ENCODE data around the gene PRXL2B.

DNA sequence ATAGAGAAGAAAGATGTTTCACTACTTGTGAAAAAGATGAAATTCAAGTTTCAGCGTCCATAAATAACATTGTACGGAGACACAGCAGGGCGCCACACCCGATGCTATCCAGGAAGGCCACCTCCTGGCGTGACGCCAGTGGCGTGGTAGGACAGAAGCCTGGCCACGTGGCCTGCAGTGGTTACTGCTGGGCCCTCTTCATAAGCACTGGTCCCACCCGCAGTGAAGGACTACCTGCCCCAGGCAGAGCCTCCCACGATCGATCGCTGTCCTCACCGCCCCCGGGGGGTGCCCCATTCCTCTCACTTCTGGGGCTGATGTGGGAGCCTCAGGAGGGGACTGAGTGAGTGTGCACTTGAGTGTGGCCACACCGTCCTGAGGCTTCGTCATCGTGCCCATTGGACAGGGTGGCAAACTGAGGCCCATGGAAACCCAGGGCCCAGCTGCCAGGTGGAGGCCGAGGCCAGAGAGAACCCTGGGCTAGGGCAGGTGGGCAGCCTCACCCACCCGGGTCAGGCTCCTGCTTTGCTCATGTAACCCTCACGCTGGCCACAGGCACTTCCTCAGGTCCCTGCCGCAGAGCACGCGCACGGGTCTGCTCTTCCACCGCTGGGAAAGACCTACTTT, 44.8 kb upstream of the PRXL2B start:
- TF ChIP-seq, protein P1, sequence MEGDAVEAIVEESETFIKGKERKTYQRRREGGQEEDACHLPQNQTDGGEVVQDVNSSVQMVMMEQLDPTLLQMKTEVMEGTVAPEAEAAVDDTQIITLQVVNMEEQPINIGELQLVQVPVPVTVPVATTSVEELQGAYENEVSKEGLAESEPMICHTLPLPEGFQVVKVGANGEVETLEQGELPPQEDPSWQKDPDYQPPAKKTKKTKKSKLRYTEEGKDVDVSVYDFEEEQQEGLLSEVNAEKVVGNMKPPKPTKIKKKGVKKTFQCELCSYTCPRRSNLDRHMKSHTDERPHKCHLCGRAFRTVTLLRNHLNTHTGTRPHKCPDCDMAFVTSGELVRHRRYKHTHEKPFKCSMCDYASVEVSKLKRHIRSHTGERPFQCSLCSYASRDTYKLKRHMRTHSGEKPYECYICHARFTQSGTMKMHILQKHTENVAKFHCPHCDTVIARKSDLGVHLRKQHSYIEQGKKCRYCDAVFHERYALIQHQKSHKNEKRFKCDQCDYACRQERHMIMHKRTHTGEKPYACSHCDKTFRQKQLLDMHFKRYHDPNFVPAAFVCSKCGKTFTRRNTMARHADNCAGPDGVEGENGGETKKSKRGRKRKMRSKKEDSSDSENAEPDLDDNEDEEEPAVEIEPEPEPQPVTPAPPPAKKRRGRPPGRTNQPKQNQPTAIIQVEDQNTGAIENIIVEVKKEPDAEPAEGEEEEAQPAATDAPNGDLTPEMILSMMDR (IDR thresholded peaks at IDR 0.05), result no peak
- no peak for TF ChIP-seq POLR2A (IDR thresholded peaks at IDR 0.05)
- TF ChIP-seq EP300 (IDR thresholded peaks at IDR 0.05; ENCODE audit: low read depth), result no peak

Measured in transverse colon (tissue), 3 donors.